Muscle layer of colon (tissue), 2 donors: ENCODE data around the gene ANKLE1.
A peak's percentile ranks its signal among the peaks of the same experiment; 100 is the strongest.
"Not testable (repeated sequence)": the region's sequence is repeated elsewhere in the genome, so short reads cannot be mapped to it uniquely, and the experiment has no call there.

Source experiments
- H3K27ac ChIP-seq: one replicate; pipeline ENCODE4 v1.7.0; 2013; ENCODE audit warnings: low read depth, mild to moderate bottlenecking, low read length, moderate library complexity
- H3K27me3 ChIP-seq, 2 donors: one replicate each; pipeline ENCODE4 v1.7.0; 2013; ENCODE audit warnings: low read length in 2 of 2, mild to moderate bottlenecking in 2 of 2; ENCODE audit not compliant: insufficient read depth in 2 of 2, control insufficient read depth in 1 of 2
- H3K36me3 ChIP-seq: one replicate; pipeline ENCODE4 v1.7.0; 2013; ENCODE audit warnings: mild to moderate bottlenecking, low read length; ENCODE audit not compliant: insufficient read depth
- H3K4me1 ChIP-seq: one replicate; pipeline ENCODE4 v1.7.0; 2013; ENCODE audit warnings: mild to moderate bottlenecking, low read length; ENCODE audit not compliant: insufficient read depth
- H3K4me3 ChIP-seq, 2 donors: one replicate each; pipeline ENCODE4 v1.7.0; 2013; ENCODE audit warnings: low read length in 2 of 2, low read depth in 1 of 2, mild to moderate bottlenecking in 1 of 2, moderate library complexity in 1 of 2
- H3K9ac ChIP-seq: one replicate; pipeline ENCODE4 v1.7.0; 2013; ENCODE audit warnings: low read length
- H3K9me3 ChIP-seq: one replicate; pipeline ENCODE4 v1.7.0; 2013; ENCODE audit warnings: mild to moderate bottlenecking, low read length
- donor health status: abdominal sarcoma.
- donor health status: Adenocarcinoma of cecum.

The ANKLE1 gene

DNA sequence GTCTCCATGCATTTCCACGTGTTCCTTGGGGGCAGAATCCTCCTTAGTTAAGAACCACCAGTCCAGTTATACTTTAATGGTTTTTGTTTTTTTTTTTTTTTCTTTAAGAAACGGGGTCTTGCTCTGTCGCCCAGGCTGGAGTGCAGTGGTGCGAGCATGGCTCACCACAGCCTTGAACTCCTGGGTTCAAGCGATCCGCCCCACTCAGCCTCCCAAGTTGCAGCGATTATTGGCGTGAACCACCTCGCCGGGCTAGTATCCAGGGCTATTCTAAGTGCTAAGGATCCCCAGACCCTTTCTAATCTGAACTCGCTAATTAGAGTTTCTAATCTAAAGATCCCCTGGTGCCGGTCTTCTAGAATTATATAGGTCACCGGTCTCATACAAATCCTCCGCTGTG is 11.9 kb downstream of the ANKLE1 start:
- no peak overlapping the region for H3K4me3 ChIP-seq
- no peaks in the 10 kb centered on the region for H3K9me3 ChIP-seq
- no peak overlapping the region for H3K9ac ChIP-seq
- no peaks in the 10 kb centered on the region for H3K27me3 ChIP-seq
- no peaks in the 10 kb centered on the region for H3K4me1 ChIP-seq
- no peak overlapping the region for H3K27ac ChIP-seq
- H3K36me3 ChIP-seq, result peaks cover 5% of the 10 kb centered on the region

DNA sequence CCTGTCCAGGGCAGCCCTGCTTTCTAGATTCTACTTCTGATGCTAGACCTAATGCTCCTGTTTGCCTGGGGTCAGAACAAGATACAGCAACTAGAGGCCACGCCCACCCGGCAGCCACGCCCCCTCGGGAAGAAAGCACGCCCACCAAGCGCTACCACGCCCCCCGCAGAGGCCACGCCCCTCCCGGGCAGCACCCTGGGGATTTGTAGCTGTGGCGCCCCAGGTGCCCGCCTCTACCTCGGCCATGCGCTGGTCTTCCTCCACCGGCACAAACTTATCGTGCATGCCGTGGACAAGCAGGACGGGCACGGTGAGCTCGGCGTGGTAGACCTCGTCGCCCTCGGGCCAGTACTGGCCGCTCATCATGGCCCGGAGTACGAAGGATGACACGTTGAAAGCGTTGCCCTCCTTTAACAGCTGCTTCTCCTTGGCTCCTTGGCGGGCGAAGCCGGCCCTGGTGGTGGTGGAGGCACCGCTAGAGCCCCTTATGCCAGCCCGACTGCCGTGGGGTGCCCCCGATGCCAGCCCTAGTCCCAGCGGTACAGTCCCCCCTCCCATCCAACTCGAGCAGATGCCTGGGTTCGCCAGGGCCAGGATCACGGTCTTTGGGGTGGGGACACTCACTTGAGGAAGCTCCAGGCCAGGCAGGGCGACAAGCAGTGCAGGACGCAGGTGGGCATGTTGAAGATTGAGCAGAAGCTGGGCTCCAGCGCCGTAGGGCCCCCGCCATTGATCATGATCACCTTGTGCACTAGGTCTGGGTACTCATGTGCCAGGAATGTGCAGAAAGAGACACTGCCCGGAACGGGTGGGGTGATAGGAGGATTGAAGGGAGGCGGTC is 12.6 kb downstream of the ANKLE1 start:
- no peaks in the 10 kb centered on the region for H3K27me3 ChIP-seq
- H3K4me3 ChIP-seq, result no peak overlapping the region
- H3K36me3 ChIP-seq, result peaks cover 8% of the 10 kb centered on the region
- H3K4me1 ChIP-seq, result no peaks in the 10 kb centered on the region
- H3K9ac ChIP-seq, result no peak overlapping the region
- H3K9me3 ChIP-seq, result no peaks in the 10 kb centered on the region
- no peak overlapping the region for H3K27ac ChIP-seq

DNA sequence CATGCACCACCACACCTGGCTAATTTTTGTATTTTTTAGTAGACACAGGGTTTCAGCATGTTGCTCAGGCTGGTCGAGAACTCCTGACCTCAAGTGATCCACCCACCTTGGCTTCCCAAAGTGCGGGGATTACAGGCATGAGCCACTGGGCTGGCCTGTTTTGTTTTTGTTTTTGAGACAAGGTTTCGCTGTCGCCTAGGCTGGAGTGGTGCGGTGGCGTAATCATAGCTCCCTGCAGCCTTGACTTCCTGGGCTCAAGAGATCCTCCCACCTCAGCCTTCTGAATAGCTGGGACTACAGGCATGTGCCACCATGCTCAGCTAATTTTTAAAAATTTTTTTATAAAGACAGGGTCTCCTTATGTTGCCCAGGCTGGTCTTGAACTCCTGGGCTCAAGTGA is 13.8 kb downstream of the ANKLE1 start:
- H3K9ac ChIP-seq, H3K36me3 ChIP-seq, H3K27ac ChIP-seq, H3K4me1 ChIP-seq, H3K4me3 ChIP-seq, H3K9me3 ChIP-seq, H3K27me3 ChIP-seq: not testable (repeated sequence)

DNA sequence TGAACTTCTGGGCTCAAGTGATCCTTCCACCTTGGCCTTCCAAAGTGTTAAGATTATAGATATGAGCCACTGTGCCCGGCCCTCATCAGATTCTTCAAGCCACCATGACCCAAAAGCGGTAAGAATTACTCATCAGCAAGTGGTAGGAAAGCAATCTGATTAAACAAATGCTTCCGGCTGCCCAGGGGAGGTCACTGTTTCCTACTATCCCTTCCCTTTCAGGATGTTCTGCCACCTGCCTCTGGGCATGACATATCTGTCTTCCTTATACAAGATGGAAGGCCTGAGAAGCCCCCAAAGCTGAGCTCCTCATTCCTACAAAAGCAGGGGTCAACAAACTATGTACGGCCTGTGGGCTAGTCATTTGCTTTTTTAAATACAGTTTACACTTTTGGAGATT is 14.6 kb downstream of the ANKLE1 start:
- peaks cover 8% of the 10 kb centered on the region for H3K36me3 ChIP-seq
- H3K4me1 ChIP-seq, result no peaks in the 10 kb centered on the region
- H3K9me3 ChIP-seq, result no peaks in the 10 kb centered on the region
- no peaks in the 10 kb centered on the region for H3K27me3 ChIP-seq
- no peak overlapping the region for H3K27ac ChIP-seq
- no peak overlapping the region for H3K9ac ChIP-seq
- no peak overlapping the region for H3K4me3 ChIP-seq

DNA sequence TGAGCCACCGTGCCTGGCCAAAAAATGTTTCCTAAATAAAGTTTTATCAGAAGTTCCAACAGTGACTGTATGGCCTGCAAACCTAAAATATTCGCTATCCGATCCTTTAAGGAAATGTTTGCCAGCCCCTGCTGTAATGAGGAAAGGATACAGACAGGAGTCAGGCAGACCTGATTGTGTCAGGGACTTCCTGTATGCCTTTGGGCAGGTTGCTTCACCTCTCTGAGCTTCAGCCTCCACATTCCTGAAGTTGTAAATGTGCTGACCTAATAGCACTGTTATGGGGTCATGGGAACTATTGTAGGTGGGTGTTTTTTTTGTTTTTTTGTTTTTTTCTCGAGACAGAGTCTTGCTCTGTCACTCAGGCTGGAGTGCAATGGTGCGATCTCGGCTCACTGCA is 15.3 kb downstream of the ANKLE1 start:
- peaks cover 8% of the 10 kb centered on the region for H3K36me3 ChIP-seq
- H3K27ac ChIP-seq, result no peak overlapping the region
- H3K27me3 ChIP-seq, result no peaks in the 10 kb centered on the region
- H3K4me1 ChIP-seq, result peaks cover 2% of the 10 kb centered on the region
- H3K9me3 ChIP-seq, result no peaks in the 10 kb centered on the region
- H3K4me3 ChIP-seq, result no peak overlapping the region
- no peak overlapping the region for H3K9ac ChIP-seq

DNA sequence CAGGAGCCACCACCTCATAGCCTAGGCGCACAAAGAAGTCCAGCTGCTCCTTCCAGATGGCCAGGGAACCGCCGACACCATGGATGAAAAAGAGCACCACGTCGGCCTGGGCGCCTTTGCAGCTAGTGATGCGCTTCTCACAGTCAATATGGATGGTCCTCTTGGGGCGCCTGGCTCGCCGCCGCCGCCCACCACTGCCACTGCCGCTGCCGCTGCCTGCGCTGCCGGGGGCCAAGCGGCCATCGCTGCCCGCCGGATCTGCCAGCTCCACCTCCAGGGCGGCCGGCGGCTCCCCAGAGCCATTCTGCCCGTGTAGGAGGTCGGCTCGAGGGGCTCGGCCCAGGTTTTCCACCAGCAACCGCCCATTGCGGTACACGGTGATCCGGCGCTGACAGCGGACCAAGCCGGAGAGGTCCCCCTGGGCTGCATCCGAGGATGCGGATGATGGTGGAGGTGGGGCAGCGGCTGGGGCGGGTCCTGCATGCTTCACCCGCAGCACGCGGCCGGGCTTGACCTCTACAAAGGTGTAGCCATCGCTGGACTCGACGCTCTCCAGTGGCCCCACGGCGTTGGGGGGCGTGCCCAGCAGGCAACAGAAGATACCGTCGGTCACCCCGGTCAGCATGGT is 19.4 kb downstream of the ANKLE1 start:
- no peaks in the 10 kb centered on the region for H3K9me3 ChIP-seq
- peaks cover 8% of the 10 kb centered on the region for H3K36me3 ChIP-seq
- H3K4me3 ChIP-seq, result no peak overlapping the region
- H3K27me3 ChIP-seq, result no peaks in the 10 kb centered on the region
- no peak overlapping the region for H3K27ac ChIP-seq
- H3K9ac ChIP-seq, result no peak overlapping the region
- peaks cover 28% of the 10 kb centered on the region for H3K4me1 ChIP-seq

DNA sequence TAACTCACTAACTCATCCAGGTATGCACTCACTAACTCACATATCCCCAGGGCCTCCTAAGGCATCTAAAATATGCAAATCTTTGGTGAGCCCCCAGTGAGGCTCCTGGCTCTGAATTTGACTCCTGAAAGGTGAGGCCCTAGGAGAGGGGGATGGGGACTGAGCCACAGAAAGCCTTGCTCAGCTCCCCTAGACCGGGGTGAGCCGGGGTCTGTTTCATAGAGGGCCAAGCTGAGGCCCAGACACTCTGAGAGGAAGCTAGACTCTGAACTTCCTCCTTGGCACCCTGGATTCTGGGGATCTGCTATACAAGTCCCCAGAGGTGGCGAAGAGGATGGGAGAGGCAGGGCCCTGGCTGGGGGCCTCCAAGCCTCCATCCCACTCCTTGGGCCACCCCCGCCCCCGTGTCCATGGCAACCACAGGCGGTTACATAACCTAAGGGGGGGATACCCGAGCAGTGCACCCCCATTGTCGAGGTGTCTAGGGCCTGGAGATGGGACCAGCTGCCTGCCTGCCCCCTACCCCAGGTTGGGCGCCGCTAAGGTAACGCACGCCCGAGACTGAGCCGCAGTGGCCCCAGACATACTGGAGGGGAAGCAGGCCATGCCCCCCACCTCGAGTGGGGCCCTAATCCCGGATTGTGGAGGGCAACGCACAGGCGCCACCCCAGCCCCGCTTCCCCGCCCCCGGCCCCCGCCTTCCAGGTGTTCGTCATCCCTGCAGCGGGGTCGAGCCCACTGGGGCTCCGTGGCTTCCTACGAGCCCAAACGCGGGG is 20.9 kb downstream of the ANKLE1 start:
- Histone ChIP-seq H3K36me3 (peaks cover 8% of the 10 kb centered on the region), H3K9ac (peak overlapping the region; percentile 65), H3K27me3 (no peaks in the 10 kb centered on the region), H3K9me3 (no peaks in the 10 kb centered on the region), H3K4me1 (peaks cover 36% of the 10 kb centered on the region), H3K4me3 (peak overlapping the region; percentile 70 to 96), H3K27ac (peak overlapping the region; percentile 93)

DNA sequence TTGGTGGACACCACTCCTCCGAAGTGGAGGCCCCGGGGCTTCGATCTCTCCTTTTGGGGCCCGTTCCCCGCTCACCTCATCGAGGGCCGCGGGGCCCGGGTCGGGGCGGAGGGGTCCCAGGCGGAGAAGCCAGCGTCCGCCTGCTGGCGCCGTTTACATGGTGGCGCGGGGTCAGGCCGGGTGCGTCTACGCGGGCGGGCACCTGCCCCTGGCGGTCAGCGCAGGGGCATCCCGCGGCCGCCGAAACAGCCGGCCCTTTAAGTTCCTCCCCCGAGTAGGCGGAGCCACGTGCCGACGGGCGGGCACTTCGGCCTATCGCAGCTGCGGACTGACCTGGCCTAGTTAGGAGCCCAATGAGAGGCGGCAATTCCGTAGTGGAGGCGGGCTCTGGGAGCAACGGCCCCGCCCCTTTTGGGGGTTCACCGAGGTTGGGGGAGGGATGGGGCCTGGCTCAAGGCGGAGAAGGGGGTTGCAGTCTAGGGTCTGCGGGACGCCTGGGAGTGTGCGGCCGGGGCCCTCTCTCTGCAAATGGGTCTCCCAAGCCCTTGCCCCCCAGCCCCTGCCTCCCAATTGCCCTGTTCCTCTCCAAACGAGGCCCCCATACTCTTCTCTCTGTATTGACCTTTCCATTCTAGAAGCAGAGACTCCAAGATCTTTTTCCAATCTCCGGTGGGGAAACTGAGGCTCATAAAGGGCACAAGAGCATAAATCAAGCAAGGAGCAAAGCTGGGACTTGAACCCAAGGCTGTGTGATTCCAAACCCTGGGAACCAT is 21.7 kb downstream of the ANKLE1 start, which contains the start of gene ABHD8:
Gene ABHD8 (minus strand): TSS at position 259 of the 773 bp plus-strand sequence. CDS start 1,809 bp downstream, outside the sequence.
- H3K4me1 ChIP-seq, result peaks cover 39% of the 10 kb centered on the region
- no peaks in the 10 kb centered on the region for H3K9me3 ChIP-seq
- peak within 1 kb of the TSS; percentile 70 to 96 for H3K4me3 ChIP-seq
- peak within 1 kb of the TSS; percentile 93 for H3K27ac ChIP-seq
- H3K9ac ChIP-seq, result peak within 1 kb of the TSS; percentile 65
- H3K36me3 ChIP-seq, result peaks cover 6% of the 10 kb centered on the region
- H3K27me3 ChIP-seq, result no peaks in the 10 kb centered on the region

DNA sequence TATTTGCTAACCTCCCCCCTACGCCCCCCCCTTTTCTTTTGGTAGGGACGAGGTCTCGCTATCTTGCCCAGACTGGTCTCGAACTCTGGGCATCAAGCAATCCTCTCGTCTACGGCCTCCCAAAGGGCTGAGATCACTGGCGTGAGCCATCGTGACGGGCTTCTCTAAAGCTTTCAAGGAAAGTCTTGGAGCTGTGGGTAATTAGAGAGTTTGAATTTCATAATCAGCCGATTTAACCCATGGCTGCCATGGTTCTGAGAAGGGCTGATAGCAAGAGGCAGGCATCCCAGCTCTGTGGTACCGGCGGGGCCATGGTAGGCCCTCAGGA is 22.2 kb downstream of the ANKLE1 start:
- H3K4me3 ChIP-seq, result peak overlapping the region in 1 of 2 donors; percentile 70
- no peaks in the 10 kb centered on the region for H3K9me3 ChIP-seq
- peaks cover under 1% of the 10 kb centered on the region for H3K36me3 ChIP-seq
- peak overlapping the region; percentile 34 for H3K9ac ChIP-seq
- peak overlapping the region; percentile 93 for H3K27ac ChIP-seq
- H3K27me3 ChIP-seq, result no peaks in the 10 kb centered on the region
- peaks cover 39% of the 10 kb centered on the region for H3K4me1 ChIP-seq

DNA sequence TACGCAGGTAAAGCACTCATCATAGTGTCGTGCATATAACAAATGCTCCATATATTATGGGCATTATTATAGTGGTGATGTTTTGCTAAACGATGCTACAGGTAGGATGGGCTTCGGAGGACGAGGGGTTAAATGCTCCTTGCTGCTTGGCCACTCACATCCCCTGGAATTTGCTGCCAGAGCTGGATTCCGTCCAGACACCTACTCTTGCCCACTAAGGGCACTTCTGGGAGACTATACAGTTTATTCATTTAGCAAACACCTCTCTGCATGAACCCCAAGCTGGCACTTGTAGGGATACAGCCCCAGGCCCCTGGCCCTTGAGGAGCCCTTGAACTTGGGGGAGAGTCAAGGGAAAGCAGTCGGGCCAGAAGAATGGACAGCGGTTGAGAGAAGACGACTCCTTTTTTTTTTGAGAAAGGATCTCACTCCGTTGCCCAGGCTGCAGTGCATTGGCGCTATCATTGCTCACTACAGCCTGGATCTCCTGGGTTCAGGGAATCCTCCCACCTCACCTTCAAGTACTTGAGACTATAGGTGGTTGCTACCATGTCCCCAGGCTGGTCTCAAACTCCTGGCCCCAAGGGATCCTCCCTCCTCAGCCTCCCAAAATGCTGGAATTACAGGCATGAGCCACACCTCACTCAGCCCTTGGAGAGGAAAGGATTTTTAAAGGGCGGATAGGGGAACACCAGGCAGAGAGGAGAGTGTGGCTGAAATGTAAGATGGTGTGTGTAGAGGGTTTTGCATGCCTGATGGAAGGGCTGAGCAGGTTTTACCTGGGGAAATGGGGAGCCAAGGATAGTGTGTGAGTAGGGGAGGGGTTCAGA is 22.9 kb downstream of the ANKLE1 start:
- peak overlapping the region in 1 of 2 donors; percentile 79 for H3K4me3 ChIP-seq
- peaks cover 39% of the 10 kb centered on the region for H3K4me1 ChIP-seq
- no peak overlapping the region for H3K9ac ChIP-seq
- no peaks in the 10 kb centered on the region for H3K9me3 ChIP-seq
- H3K27me3 ChIP-seq, result no peaks in the 10 kb centered on the region
- no peaks in the 10 kb centered on the region for H3K36me3 ChIP-seq
- H3K27ac ChIP-seq, result peak overlapping the region; percentile 93
